HepG2 (cell line): ENCODE results near the gene CYP4V2. TPM values are rescaled to one million over a fixed set of nuclear protein-coding genes. Genes with fewer than 3 reads are reported as not detected.

Experiments
- ATAC-seq: fragments of 200-7000 bp; cut with Tn5 transposase; 3 replicates; pipeline ENCODE4 v1.9.1; 2020; ENCODE audit warnings: mild to moderate bottlenecking, moderate library complexity
- BruUV-seq: library from RNA; stranded (reverse); fragments of 400-500 nt; replicated peaks from 2 replicates; lab custom pipeline; 2021; lab: Mats Ljungman, UMichigan
- CTCF ChIA-PET: fragments of 300-600 bp; formaldehyde crosslinking; extraction: SDS; loops from one replicate; lab custom pipeline; 2021; ENCODE audit warnings: low total read pairs, inconsistent platforms, low intra/inter-chr PET ratio; lab: Yijun Ruan, JAX
- POLR2A ChIA-PET: fragments of 350-600 bp; sonication (Branson Sonifier 250); formaldehyde crosslinking; loops from one replicate; lab custom pipeline; 2020; ENCODE audit warnings: antibody characterized with exemption, inconsistent platforms; lab: Yijun Ruan, JAX
- DNase-seq: peaks from one replicate; pipeline ENCODE4 v3.0.0-alpha.2; 2015; ENCODE audit warnings: low spot score
- FAIRE-seq: peaks from 3 replicates; lab custom pipeline; 2011; peaks lifted over from hg19 to GRCh38; lab: Jason Lieb, UNC
- H2AFZ ChIP-seq: one replicate; pipeline ENCODE4 v1.6.1; 2011; ENCODE audit warnings: low read length, inconsistent platforms
- H3K27ac ChIP-seq: fragments of 300-600 bp; 3 replicates; pipeline ENCODE4 v1.8.0; 2011; ENCODE audit warnings: mixed run types, mild to moderate bottlenecking, mixed read lengths, low read length, inconsistent platforms; ENCODE audit not compliant: insufficient read depth; ENCODE audit errors: extremely low read length
- H3K27me3 ChIP-seq, 2 experiments: fragments of 200-600 bp in 1 of 2; 2 replicates in 1 of 2; 3 replicates in 1 of 2; pipeline versions ENCODE4 v1.6.0 to v1.8.0; 2011; ENCODE audit warnings: low read length in 2 of 2, mild to moderate bottlenecking in 2 of 2, moderate library complexity in 2 of 2, inconsistent platforms in 1 of 2; ENCODE audit not compliant: insufficient read depth in 2 of 2, control insufficient read depth in 1 of 2
- H3K36me3 ChIP-seq, 2 experiments: fragments of 200-600 bp in 1 of 2; replicated peaks in 1 of 2; 2 replicates in 1 of 2; 3 replicates in 1 of 2; pipeline versions ENCODE4 v1.5.1 to v1.8.0; 2011; ENCODE audit warnings: low read length in 2 of 2, inconsistent platforms in 1 of 2; ENCODE audit not compliant: insufficient read depth in 2 of 2, control insufficient read depth in 1 of 2
- H3K4me1 ChIP-seq: 2 replicates; pipeline ENCODE4 v1.5.1; 2012; ENCODE audit warnings: low read length, inconsistent platforms; ENCODE audit not compliant: insufficient read depth
- H3K4me2 ChIP-seq: 2 replicates; pipeline ENCODE4 v1.6.0; 2011; ENCODE audit warnings: low read depth, low read length, inconsistent platforms
- H3K4me3 ChIP-seq, 3 experiments: fragments of 200-600 bp in 1 of 3; sonication (generic), shearing (Covaris generic) in 1 of 3; replicated peaks in 1 of 3; 2 replicates each; pipeline ENCODE4 v1.5.1; 2011 to 2016; ENCODE audit warnings: low read length in 3 of 3, inconsistent platforms in 2 of 3, low read depth in 2 of 3, mild to moderate bottlenecking in 2 of 3, control low read depth in 1 of 3, mixed read lengths in 1 of 3; ENCODE audit not compliant: insufficient read depth in 1 of 3
- H3K79me2 ChIP-seq: one replicate; pipeline ENCODE4 v1.6.1; 2011; ENCODE audit warnings: low read length, inconsistent platforms; ENCODE audit not compliant: insufficient read depth
- H3K9ac ChIP-seq: 2 replicates; pipeline ENCODE4 v1.6.0; 2011; ENCODE audit warnings: mild to moderate bottlenecking, low read depth, low read length, inconsistent platforms; ENCODE audit not compliant: insufficient read depth
- H3K9me3 ChIP-seq: 2 replicates; pipeline ENCODE4 v1.5.1; 2012; ENCODE audit warnings: mild to moderate bottlenecking, low read length
- H4K20me1 ChIP-seq: 2 replicates; pipeline ENCODE4 v1.6.0; 2011; ENCODE audit warnings: inconsistent platforms, mild to moderate bottlenecking, low read length, moderate library complexity; ENCODE audit not compliant: insufficient read depth
- AGO1 ChIP-seq: fragments of 200-400 bp; formaldehyde crosslinking; IDR thresholded peaks from 2 replicates; pipeline ENCODE4 v1.6.1; 2017; ENCODE audit warnings: mild to moderate bottlenecking, low read depth, low read length, moderate library complexity; ENCODE audit not compliant: poor library complexity, severe bottlenecking
- CEBPG ChIP-seq: IDR thresholded peaks from 2 replicates; pipeline ENCODE4 v1.6.1; 2016
- HNF1B ChIP-seq: sonication (generic); formaldehyde crosslinking; IDR thresholded peaks from 2 replicates; pipeline ENCODE4 v1.5.1; 2020; ENCODE audit warnings: mild to moderate bottlenecking, moderate library complexity, missing genetic modification reagents
- HNF4G ChIP-seq, 2 experiments: sonication (generic) in 1 of 2; formaldehyde crosslinking in 1 of 2; IDR thresholded peaks; 2 replicates each; pipeline versions ENCODE4 v1.4.0 to v1.6.1; 2011 to 2020; ENCODE audit warnings: borderline replicate concordance in 2 of 2, low read depth in 2 of 2, mild to moderate bottlenecking in 2 of 2, low read length in 1 of 2, missing genetic modification reagents in 1 of 2, moderate library complexity in 1 of 2
- KAT7 ChIP-seq: IDR thresholded peaks from 2 replicates; pipeline ENCODE4 v1.6.1; 2018; ENCODE audit warnings: borderline replicate concordance, missing compliant biosample characterization
- KAT8 ChIP-seq: IDR thresholded peaks from 2 replicates; pipeline ENCODE4 v1.6.1; 2016; ENCODE audit warnings: missing genetic modification reagents, missing compliant biosample characterization
- NCOA2 ChIP-seq: sonication (generic); formaldehyde crosslinking; IDR thresholded peaks from 2 replicates; pipeline ENCODE4 v1.8.0; 2022; ENCODE audit warnings: inconsistent platforms
- NFIC ChIP-seq: IDR thresholded peaks from 2 replicates; pipeline ENCODE4 v1.6.1; 2012; ENCODE audit warnings: mild to moderate bottlenecking, low read length, inconsistent platforms
- RNF219 ChIP-seq: sonication (generic); formaldehyde crosslinking; IDR thresholded peaks from 2 replicates; pipeline ENCODE4 v1.5.0; 2020; ENCODE audit warnings: mild to moderate bottlenecking, missing genetic modification reagents
- SMAD9 ChIP-seq: sonication (generic); formaldehyde crosslinking; IDR thresholded peaks from 2 replicates; pipeline ENCODE4 v1.5.1; 2020; ENCODE audit warnings: mild to moderate bottlenecking, missing genetic modification reagents
- SP2 ChIP-seq: sonication (generic); formaldehyde crosslinking; IDR thresholded peaks from 2 replicates; pipeline ENCODE4 v1.5.1; 2020; ENCODE audit warnings: mild to moderate bottlenecking, missing genetic modification reagents
- TP53 ChIP-seq: sonication (generic); formaldehyde crosslinking; conservative IDR thresholded peaks from 2 replicates; pipeline ENCODE4 v1.4.0; 2020; ENCODE audit warnings: missing genetic modification reagents
- ZBTB38 ChIP-seq: sonication (generic); formaldehyde crosslinking; IDR thresholded peaks from 2 replicates; pipeline ENCODE4 v1.5.1; 2020; ENCODE audit warnings: mild to moderate bottlenecking, missing genetic modification reagents
- ZBTB7B ChIP-seq: sonication (generic); formaldehyde crosslinking; IDR thresholded peaks from 2 replicates; pipeline ENCODE4 v1.4.0; 2020; ENCODE audit warnings: missing genetic modification reagents
- ZFP37 ChIP-seq: sonication (generic); formaldehyde crosslinking; IDR thresholded peaks from 2 replicates; pipeline ENCODE4 v1.4.0; 2020; ENCODE audit warnings: missing genetic modification reagents, borderline replicate concordance
- WGBS: methylation state at CpG from one replicate; pipeline ENCODE4 v1.1.6; 2017; ENCODE audit warnings: low lambda C conversion rate; 5-methylcytosine and 5-hydroxymethylcytosine counted together
- in situ Hi-C: cut with HindIII; loops from 2 replicates; pipeline ENCODE4 v1.10.0; 2017; ENCODE audit warnings: low pct_unique_long_range_greater_than_20kb; ENCODE audit not compliant: extremely low pct_ligation_motif_present
- intact Hi-C: fragments of 100-400 bp; cut with micrococcal nuclease; formaldehyde crosslinking; loops from one replicate; pipeline ENCODE4 v1.10.0; 2022; ENCODE audit not compliant: unreplicated experiment
- polyA plus RNA-seq, 8 experiments: library from polyadenylated mRNA; depleted of rRNA in 3 of 8; stranded (reverse) in 7 of 8; unstranded in 1 of 8; fragments of >200 nt; fragmentation: Illumina TruSeq in 4 of 8; extraction: Trizol in 4 of 8; gene quantifications; 2 replicates each; pipeline versions ENCODE4 v1.2.1 to v1.2.3, GENCODE V29; 2011 to 2016; ENCODE audit warnings: low read depth in 4 of 8, missing spikeins in 1 of 8, mixed read lengths in 1 of 8; ENCODE audit not compliant: insufficient read depth in 1 of 8
- total RNA-seq, 5 experiments: library from RNA; depleted of rRNA; stranded (reverse); fragments of >200 nt; fragmentation: Illumina TruSeq; extraction: Trizol; gene quantifications; 2 replicates each; pipeline ENCODE4 v1.2.3, GENCODE V29; 2016; ENCODE audit warnings: low read depth in 1 of 5
- TF ChIP-seq, protein P1 (sequence below): sonication (generic); formaldehyde crosslinking; IDR thresholded peaks from 2 replicates; pipeline ENCODE4 v1.4.0; 2020; ENCODE audit warnings: mild to moderate bottlenecking, missing genetic modification reagents
- TF ChIP-seq, protein P2 (sequence below): sonication (generic); formaldehyde crosslinking; conservative IDR thresholded peaks from 2 replicates; pipeline ENCODE4 v1.4.0; 2020; ENCODE audit warnings: missing genetic modification reagents

Gene CYP4V2
- total and polyA plus RNA-seq, 2 of the 13 experiments (the other 11 are each of a cell fraction or from before 2014, with no cell fraction given), result 4.7 to 7.2 TPM

DNA sequence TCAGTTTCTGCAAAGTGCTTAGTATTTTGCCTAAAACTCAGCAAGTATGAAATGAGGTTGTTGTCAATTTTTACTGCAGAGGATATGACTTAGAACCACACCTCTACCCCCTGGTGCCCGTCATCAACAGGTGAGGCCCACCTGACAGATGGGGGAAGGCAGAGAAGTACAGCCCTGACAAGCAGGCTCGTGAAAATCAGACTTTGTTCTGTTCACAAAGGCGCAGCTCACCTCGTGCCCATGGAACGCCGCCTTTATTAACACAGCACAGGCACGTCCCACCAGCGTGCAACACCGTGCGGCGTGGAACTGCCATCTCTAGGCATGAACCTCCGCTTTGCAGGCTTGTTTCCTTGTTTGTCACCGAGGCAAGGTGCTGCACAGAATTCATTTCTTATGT is 13.3 kb downstream of the CYP4V2 start:
- intact Hi-C loops (loop anchor here (5.0 kb wide), 1 partner anchor 137 kb away; the partner anchor contains the start of gene TLR3), in situ Hi-C loops (no loop called here)
- H3K27ac ChIP-seq, result no peak overlapping the region
- no peaks in the 10 kb centered on the region for H3K27me3 ChIP-seq
- TSS peak; percentile 45 for BruUV-seq
- TF ChIP-seq, protein P1, sequence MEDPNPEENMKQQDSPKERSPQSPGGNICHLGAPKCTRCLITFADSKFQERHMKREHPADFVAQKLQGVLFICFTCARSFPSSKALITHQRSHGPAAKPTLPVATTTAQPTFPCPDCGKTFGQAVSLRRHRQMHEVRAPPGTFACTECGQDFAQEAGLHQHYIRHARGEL (CRISPR knock-in tag), result no peak
- TF ChIP-seq RNF219 (CRISPR knock-in tag) (no peak), SP2 (CRISPR knock-in tag) (no peak), AGO1 (no peak), ZBTB38 (CRISPR knock-in tag) (no peak), ZFP37 (CRISPR knock-in tag) (no peak), NCOA2 (CRISPR knock-in tag) (no peak), KAT8 (CRISPR knock-in tag) (no peak), TP53 (CRISPR knock-in tag) (no peak), NFIC (no peak), SMAD9 (no peak), KAT7 (CRISPR knock-in tag) (no peak), CEBPG (CRISPR knock-in tag) (no peak), ZBTB7B (CRISPR knock-in tag) (no peak), HNF1B (no peak), HNF4G (IDR thresholded peaks at IDR 0.05; ENCODE audit: borderline replicate concordance, low read depth, low read length) (no peak), HNF4G (CRISPR knock-in tag; IDR thresholded peaks at IDR 0.05; ENCODE audit: borderline replicate concordance, low read depth) (no peak)
- TF ChIP-seq, protein P2, sequence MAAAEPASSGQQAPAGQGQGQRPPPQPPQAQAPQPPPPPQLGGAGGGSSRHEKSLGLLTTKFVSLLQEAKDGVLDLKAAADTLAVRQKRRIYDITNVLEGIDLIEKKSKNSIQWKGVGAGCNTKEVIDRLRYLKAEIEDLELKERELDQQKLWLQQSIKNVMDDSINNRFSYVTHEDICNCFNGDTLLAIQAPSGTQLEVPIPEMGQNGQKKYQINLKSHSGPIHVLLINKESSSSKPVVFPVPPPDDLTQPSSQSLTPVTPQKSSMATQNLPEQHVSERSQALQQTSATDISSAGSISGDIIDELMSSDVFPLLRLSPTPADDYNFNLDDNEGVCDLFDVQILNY (CRISPR knock-in tag), result no peak
- peaks cover 9% of the 10 kb centered on the region; the same call in 1 of the 2 replicates for H3K9me3 ChIP-seq
- H3K9ac ChIP-seq, result no peak overlapping the region
- no peak for DNase-seq
- no peaks in the 10 kb centered on the region for H3K36me3 ChIP-seq
- H3K4me1 ChIP-seq, result 0 out of 2 replicates have a peak, but pooled peaks cover 5% of the 10 kb centered on the region
- H3K79me2 ChIP-seq, result no peaks in the 10 kb centered on the region
- H4K20me1 ChIP-seq, result no peaks in the 10 kb centered on the region
- POLR2A ChIA-PET, result no interaction called here
- no peak overlapping the region for H3K4me2 ChIP-seq
- H3K4me3 ChIP-seq, result no peak overlapping the region
- CTCF ChIA-PET, result no interaction called here
- 85% methylated on average over 12 of the region's 13 CpGs for WGBS
- no peak overlapping the region for H2AFZ ChIP-seq
- FAIRE-seq, result no peak
- ATAC-seq, result no peak
